GM18508 (cell line): ENCODE measurements around the gene SETD4.

Experiments
- ATAC-seq: cut with Tn5 transposase; IDR thresholded peaks from one replicate; pipeline ENCODE4 v1.9.1; 2021; ENCODE audit warnings: moderate number of reproducible peaks; ENCODE audit not compliant: insufficient read depth, unreplicated experiment

The SETD4 gene

DNA sequence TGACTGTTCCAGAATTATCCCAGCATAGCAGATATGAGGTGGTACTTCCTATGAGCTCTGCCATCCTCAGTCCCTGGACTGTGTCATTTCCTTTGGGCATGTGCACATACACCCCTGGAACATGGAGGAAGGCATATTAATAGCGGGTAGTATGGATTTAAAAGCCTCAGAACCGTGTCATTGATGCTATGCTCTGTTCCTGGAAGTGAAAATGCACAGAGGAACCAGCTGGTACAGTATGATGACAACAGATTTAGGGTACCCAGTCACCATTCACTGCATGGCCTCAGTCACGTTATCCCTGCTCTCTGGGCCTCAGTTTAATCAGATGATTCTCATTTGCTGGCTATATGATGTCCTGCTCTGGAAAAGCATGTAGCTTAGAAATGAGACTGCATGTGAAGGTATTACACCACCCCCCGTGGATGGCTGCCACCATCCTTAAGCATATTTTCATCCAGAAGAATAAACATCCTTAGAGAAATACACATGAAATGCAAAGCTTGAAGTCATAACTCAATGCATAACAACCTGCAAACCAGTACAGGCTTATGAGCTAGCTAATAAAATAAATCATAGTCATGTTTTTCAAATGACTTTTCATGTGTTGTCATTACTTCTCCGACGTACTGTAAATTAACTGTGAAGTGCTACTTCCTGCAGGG is 37.8 kb downstream of the SETD4 start:
- ATAC-seq: no peak

- ATAC-seq: no peak
Observed at GRCh38 chr21:36021251-36021837, 39.0 kb downstream of the SETD4 start.

DNA sequence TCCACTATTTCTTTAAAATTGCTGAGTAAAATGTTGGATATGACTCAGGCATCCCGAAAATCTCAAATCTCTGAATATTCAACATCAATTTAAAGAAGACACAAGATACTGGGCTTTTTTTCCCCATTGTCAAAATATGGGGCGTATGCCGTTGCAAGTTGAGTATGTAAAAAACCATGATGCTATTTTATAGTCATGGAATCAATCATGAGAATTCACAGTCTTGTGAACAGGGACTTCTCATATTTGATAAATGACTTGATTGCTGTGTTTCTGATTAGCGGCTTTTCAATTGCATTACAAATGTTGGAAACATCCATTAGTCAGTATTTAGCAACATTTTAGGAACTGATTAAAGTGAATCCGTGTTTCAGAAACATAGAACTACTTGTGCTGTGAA is 45.3 kb downstream of the SETD4 start:
- ATAC-seq: no peak

DNA sequence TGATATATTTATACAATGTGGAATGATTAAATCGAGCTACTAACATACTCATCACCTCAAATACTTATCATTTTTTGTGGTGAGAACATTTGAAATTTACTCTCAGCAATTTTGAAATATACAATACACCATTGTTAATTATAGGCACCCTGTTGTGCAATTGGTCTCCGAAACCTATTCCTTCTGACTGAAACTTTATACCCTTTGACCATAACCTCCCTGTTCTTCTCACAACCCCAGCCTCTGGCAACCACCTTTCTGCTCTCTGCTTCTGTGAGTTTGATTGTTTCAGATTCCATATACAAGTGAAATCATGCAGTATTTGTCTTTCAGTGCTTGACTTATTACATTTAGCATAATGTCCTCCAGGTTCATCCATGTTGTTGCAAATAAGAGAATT is 49.5 kb downstream of the SETD4 start:
- ATAC-seq: no peak

- ATAC-seq: no peak
Observed at GRCh38 chr21:36008505-36008904, 51.8 kb downstream of the SETD4 start.

DNA sequence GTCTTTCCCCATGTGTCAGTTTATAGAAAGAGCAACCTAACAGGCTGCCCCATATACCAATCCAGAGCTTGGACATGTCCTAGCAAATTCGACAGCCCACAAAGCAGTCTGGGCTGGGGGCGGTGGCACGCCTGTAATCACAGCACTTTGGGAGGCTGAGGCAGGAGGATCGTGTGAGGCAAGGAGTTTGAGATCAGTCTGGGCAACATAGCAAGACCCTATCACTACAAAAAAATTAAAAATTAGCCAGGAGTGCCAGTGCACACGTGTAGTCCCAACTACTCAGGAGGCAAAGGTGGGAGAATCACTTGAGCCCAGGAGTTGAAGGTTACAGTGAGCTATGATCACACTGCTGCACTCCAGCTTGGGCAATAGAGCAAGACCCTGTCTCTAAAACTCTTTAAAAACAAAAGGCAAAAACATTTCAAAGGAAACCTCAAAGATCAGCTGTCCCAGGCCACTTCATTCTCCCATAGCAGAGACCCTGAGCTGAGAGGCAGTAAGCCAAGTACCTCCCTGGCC is 54.4 kb downstream of the SETD4 start:
- no peak for ATAC-seq

GRCh38 chr21:36005018-36005417 is 55.3 kb downstream of the SETD4 start:
- ATAC-seq: no peak

DNA sequence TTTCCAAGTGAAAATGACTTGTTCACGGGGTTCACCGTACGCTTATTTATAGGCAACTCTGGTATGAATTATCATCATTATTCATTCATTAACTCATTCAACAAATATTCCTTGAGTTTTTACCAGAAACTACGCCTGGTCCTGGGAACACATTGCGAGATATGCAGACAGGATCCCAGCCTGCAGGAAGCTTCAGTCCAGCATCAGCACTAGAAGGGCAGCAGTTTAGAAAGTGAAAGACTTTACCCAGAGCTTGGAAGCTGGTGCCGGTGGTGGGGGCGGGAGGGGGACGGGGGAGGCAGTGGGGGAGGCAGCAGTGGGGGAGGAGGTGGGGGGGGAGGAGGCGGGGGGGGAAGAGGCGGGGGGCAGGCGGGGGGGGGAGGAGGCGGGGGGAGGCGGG is 55.9 kb downstream of the SETD4 start:
- ATAC-seq: no peak

DNA sequence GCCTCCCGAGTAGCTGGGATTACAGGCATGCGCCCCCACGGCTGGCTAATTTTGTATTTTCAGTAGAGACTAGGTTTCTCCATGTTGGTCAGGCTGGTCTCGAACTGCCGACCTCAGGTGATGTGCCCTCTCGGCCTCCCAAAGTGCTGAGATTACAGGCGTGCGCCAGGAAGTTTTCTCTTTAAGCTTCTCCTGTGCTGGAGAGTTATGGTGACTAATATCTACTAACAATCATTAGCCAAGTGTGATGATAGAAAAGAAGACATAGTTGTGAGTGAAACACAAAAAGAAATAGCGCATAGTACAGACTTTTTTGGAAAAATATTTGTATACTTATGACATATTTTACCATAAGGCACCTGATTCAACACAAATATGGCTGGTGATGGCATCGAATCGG is 56.5 kb downstream of the SETD4 start:
- no peak for ATAC-seq

DNA sequence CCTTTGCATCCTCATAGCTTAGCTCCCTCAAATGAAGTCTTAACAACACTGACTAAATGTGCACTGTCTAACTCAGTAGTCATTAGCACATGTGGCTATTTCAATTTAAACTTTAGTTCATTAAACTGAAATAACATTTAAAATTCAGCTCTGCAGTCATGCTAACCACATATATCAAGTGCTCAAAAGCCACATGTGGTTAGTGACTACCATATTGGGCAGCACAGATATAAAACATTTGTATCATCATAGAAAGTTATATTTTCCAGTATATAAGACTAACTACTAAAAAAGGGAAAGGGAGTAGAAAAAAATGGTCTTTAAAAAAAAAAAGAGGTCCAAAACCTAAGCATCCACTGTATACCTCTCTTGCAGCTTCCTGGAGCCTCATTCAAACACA is 64.1 kb downstream of the SETD4 start:
- no peak for ATAC-seq

- no peak for ATAC-seq
Observed at GRCh38 chr21:35995522-35996088, 64.7 kb downstream of the SETD4 start.

GRCh38 chr21:35994613-35995012 is 65.7 kb downstream of the SETD4 start:
- no peak for ATAC-seq

GRCh38 chr21:35993875-35994490 is 66.3 kb downstream of the SETD4 start:
- no peak for ATAC-seq

DNA sequence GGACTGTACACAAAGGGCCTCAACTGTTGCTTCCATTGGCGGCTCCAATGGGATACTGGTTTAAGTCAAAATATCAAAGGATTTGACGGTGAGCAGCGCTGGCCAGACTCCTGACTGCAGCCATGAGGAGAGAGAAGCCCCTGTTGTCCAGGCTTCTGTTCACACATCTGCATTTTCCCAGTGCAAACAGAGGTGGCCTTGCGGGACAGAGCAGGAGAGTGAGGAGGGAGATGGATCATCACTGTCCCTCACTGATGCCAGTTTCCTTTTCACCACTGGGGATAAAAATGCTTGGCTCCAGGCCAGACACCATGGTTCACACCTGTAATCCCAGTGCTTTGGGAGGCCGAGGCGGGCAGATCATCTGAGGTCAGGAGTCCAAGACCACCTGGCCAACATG is 69.2 kb downstream of the SETD4 start:
- ATAC-seq: no peak

GRCh38 chr21:35990609-35991008 is 69.7 kb downstream of the SETD4 start:
- ATAC-seq: no peak

GRCh38 chr21:35989138-35989735 is 71.1 kb downstream of the SETD4 start:
- ATAC-seq: no peak

DNA sequence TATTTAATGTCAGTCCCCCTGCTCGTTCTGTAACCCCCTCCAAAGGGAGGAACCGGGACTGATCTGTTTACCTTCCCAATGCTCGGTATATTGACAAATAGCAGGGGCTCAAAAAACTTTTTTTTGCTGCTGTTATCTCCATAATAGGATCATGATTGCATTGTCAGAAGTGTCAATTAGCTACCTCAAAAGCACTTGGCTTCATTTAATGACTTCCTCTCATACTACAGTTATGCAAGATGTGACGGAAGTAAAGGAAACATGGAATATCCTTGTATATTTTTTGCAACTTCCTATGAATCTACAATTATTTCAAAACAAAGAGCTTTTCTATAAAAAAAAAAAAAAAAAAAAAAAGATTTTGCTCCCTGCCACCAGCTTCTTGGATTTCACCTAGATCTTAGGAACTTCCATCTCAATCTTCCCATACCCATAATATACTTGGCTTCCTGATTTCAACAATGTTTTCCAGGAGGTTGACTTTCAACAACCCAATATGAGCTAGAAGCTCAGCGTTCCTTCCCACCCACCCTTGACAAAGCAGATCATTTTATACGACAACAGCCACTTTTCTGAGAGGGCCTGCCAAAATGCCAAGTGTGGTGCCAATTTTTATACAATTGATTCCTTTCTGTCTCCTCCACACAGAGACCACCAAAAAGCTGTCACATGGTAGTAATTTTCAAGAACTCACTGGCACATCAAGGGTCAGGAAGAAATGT is 71.7 kb downstream of the SETD4 start:
- ATAC-seq: no peak

GRCh38 chr21:35987475-35987874 is 72.9 kb downstream of the SETD4 start:
- ATAC-seq: no peak

- no peak for ATAC-seq
Observed at GRCh38 chr21:35984654-35985361, 75.5 kb downstream of the SETD4 start.
